ENCODE results near the gene BIN2.
"Not testable (repeated sequence)": the region's sequence is repeated elsewhere in the genome, so short reads cannot be mapped to it uniquely, and the experiment has no call there.

Gene BIN2

DNA sequence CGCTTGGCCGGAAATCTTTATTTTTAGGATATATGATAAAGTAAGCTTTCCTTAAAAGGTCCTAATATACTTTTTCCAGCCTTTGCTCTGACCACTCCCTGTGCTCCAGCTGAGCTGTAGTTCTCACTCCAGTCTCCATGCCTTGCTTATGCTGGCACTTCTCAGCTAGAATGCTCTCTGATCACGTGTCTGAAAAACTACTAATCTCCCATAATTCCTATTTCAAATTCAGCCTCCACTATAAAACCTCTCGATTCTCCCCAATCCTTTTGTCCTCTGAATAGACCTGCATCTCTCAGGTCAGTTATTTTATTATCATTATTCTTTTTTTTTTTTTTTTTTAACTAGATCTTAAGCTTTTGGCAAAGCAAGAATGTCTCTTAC lies 3.7 kb downstream of the BIN2 start:
- Histone ChIP-seq H3K4me2 (ENCODE audit: low read length) (no peak overlapping the region), H3K4me1 (ENCODE audit: control insufficient read depth, low read length) (peaks cover 9% of the 10 kb centered on the region)
- no peak for TF ChIP-seq EZH2phosphoT487 (IDR thresholded peaks at IDR 0.05; ENCODE audit: borderline replicate concordance, low read length)
- TF ChIP-seq, protein P1, sequence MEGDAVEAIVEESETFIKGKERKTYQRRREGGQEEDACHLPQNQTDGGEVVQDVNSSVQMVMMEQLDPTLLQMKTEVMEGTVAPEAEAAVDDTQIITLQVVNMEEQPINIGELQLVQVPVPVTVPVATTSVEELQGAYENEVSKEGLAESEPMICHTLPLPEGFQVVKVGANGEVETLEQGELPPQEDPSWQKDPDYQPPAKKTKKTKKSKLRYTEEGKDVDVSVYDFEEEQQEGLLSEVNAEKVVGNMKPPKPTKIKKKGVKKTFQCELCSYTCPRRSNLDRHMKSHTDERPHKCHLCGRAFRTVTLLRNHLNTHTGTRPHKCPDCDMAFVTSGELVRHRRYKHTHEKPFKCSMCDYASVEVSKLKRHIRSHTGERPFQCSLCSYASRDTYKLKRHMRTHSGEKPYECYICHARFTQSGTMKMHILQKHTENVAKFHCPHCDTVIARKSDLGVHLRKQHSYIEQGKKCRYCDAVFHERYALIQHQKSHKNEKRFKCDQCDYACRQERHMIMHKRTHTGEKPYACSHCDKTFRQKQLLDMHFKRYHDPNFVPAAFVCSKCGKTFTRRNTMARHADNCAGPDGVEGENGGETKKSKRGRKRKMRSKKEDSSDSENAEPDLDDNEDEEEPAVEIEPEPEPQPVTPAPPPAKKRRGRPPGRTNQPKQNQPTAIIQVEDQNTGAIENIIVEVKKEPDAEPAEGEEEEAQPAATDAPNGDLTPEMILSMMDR (IDR thresholded peaks at IDR 0.05; ENCODE audit: low read depth, low read length, poor library complexity, severe bottlenecking), result no peak

DNA sequence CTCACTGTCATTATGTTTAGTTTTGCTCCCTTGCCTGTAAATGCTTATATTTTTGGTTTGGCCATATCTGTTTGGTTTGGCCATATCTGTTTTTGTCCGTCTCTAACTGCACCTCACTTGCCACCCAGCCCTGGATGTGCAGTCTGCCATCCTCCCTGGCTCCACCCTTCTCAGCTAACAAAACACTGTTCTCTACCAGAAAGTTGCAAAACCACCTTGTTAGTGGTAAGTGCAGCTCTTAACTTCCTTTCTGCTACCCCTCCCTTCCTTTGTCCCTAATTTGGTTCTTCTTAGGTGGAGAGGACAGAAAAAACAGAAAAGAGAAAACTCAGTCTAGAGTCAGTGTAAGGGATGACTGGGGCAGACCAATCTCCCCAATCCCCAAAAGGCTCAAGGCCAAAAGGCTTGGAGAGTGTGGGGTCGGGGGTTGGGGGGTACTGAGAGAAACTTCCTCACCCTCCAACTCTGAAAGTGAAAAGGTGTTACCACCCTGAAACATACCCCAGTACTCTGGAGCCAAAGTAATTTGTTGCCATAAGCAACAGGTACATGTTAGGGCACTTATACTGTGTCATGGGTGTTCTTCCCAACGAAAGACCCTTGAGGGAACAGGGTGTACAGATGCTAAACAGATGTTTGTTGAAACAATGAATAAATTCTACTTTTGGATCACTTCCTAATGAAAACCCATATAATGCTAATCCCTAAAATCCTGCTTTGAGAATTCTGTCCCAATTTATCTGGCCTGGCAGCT lies 5.0 kb downstream of the BIN2 start:
- Histone ChIP-seq H3F3A (ENCODE audit: control insufficient read depth, insufficient read depth) (no peaks in the 10 kb centered on the region), H3K4me2 (ENCODE audit: low read length) (no peak overlapping the region), H4K20me1 (ENCODE audit: control insufficient read depth, insufficient read depth, low read depth, low read length) (no peaks in the 10 kb centered on the region), H3K9me2 (replicated peaks; ENCODE audit: control insufficient read depth, low read length) (no peaks in the 10 kb centered on the region), H3K27me3 (ENCODE audit: control insufficient read depth, low read length) (peaks cover 47% of the 10 kb centered on the region), H3K79me2 (ENCODE audit: control insufficient read depth, low read length) (no peaks in the 10 kb centered on the region), H3K9me3 (ENCODE audit: control insufficient read depth, insufficient read depth, low read length) (no peaks in the 10 kb centered on the region), H3K4me1 (ENCODE audit: control insufficient read depth, low read length) (peaks cover 5% of the 10 kb centered on the region), H3K4me3 (ENCODE audit: low read length) (no peak overlapping the region), H3K36me3 (ENCODE audit: control insufficient read depth, low read length) (no peaks in the 10 kb centered on the region), H3K27ac (ENCODE audit: low read depth, low read length) (no peak overlapping the region)
- no peak for TF ChIP-seq EZH2phosphoT487 (IDR thresholded peaks at IDR 0.05; ENCODE audit: borderline replicate concordance, low read length)
- TF ChIP-seq, protein P1 (IDR thresholded peaks at IDR 0.05; ENCODE audit: low read depth, low read length, poor library complexity, severe bottlenecking), result no peak

More for the DNA sequence above, 3.7 kb downstream of the BIN2 start:
- no peaks in the 10 kb centered on the region for H3K36me3 ChIP-seq (ENCODE audit: control insufficient read depth, low read length)
- H3F3A ChIP-seq (ENCODE audit: control insufficient read depth, insufficient read depth), result no peaks in the 10 kb centered on the region
- no peaks in the 10 kb centered on the region for H3K79me2 ChIP-seq (ENCODE audit: control insufficient read depth, low read length)
- peaks cover 52% of the 10 kb centered on the region for H3K27me3 ChIP-seq (ENCODE audit: control insufficient read depth, low read length)
- H4K20me1 ChIP-seq (ENCODE audit: control insufficient read depth, insufficient read depth, low read depth, low read length), result no peaks in the 10 kb centered on the region
- H3K9me3 ChIP-seq (ENCODE audit: control insufficient read depth, insufficient read depth, low read length), result no peaks in the 10 kb centered on the region
- H3K9me2 ChIP-seq (replicated peaks; ENCODE audit: control insufficient read depth, low read length), result no peaks in the 10 kb centered on the region
- no peak overlapping the region for H3K27ac ChIP-seq (ENCODE audit: low read depth, low read length)
- no peak overlapping the region for H3K4me3 ChIP-seq (ENCODE audit: low read length)

DNA sequence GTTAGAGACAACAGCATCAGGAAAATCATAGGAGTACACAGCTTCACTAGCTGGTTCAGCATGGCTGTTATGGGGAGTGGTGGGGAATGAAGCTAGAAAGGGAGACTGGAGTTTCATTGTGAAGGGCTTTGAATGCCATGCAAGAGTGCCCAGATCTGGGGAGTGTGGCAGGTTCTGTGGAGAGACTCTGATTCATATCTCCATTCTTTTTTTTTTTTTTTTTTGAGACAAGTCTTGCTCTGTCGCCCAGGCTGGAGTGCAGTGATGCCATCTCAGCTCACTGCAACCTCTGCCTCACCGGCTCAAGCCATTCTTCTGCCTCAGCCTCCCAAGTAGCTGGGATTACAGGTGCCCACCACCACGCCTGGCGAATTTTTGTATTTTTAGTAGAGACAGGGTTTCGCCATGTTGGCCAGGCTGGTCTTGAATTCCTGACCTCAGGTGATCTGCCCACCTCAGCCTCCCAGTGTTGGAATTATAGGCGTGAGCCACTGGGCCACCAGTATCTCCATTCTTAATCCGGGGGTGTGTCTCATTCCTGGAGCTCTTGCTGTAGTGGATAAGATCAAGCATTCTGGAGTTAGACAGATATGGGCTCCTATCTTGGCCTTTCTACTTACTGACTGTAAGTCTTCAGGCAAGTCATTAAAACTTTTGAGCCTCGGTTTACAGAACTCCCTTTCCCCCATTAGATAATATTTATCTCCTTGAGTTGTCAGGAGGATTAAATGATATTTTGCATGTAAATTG lies 5.7 kb downstream of the BIN2 start:
- not testable (repeated sequence) for H4K20me1 ChIP-seq (ENCODE audit: control insufficient read depth, insufficient read depth, low read depth, low read length); H3K4me3 ChIP-seq (ENCODE audit: low read length); H3F3A ChIP-seq (ENCODE audit: control insufficient read depth, insufficient read depth); H3K4me2 ChIP-seq (ENCODE audit: low read length); H3K9me2 ChIP-seq (replicated peaks; ENCODE audit: control insufficient read depth, low read length); H3K4me1 ChIP-seq (ENCODE audit: control insufficient read depth, low read length); H3K36me3 ChIP-seq (ENCODE audit: control insufficient read depth, low read length); H3K79me2 ChIP-seq (ENCODE audit: control insufficient read depth, low read length); H3K9me3 ChIP-seq (ENCODE audit: control insufficient read depth, insufficient read depth, low read length); H3K27ac ChIP-seq (ENCODE audit: low read depth, low read length)
- peaks cover 39% of the 10 kb centered on the region for H3K27me3 ChIP-seq (ENCODE audit: control insufficient read depth, low read length)

DNA sequence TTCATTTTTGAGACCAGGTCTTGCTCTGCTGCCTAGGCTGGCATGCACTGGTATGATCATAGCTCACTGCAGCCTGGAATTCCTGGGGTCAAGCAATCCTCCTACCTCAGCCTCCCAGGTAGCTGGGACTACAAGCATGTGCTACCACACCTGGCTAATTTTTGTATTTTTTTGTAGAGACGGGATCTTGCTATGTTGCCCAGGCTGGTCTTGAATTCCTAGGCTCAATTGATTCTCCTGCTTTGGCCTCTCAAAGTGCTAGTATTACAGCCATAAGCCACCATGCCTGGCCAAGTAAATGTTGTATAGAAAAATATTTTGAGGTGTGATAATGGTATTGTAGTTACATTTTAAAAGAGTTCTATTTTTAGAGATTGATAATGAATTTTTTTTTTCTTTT lies 12.6 kb downstream of the BIN2 start:
- Histone ChIP-seq H3K4me1 (ENCODE audit: control insufficient read depth, low read length) (no peaks in the 10 kb centered on the region), H3K36me3 (ENCODE audit: control insufficient read depth, low read length) (no peaks in the 10 kb centered on the region), H3F3A (ENCODE audit: control insufficient read depth, insufficient read depth) (no peaks in the 10 kb centered on the region), H3K4me3 (ENCODE audit: low read length) (no peak overlapping the region), H3K27me3 (ENCODE audit: control insufficient read depth, low read length) (peaks cover 12% of the 10 kb centered on the region), H4K20me1 (ENCODE audit: control insufficient read depth, insufficient read depth, low read depth, low read length) (no peaks in the 10 kb centered on the region), H3K4me2 (ENCODE audit: low read length) (no peak overlapping the region), H3K9me2 (replicated peaks; ENCODE audit: control insufficient read depth, low read length) (no peaks in the 10 kb centered on the region), H3K79me2 (ENCODE audit: control insufficient read depth, low read length) (no peaks in the 10 kb centered on the region), H3K9me3 (ENCODE audit: control insufficient read depth, insufficient read depth, low read length) (no peaks in the 10 kb centered on the region), H3K27ac (ENCODE audit: low read depth, low read length) (no peak overlapping the region)
- TF ChIP-seq, protein P1 (IDR thresholded peaks at IDR 0.05; ENCODE audit: low read depth, low read length, poor library complexity, severe bottlenecking), result no peak
- TF ChIP-seq EZH2phosphoT487 (IDR thresholded peaks at IDR 0.05; ENCODE audit: borderline replicate concordance, low read length), result no peak
